Mucosa of descending colon (tissue), 3 donors: ENCODE measurements around the gene F3. TPM values are rescaled to one million over a fixed set of nuclear protein-coding genes. Genes with fewer than 3 reads are reported as not detected.

Experiments used
- ATAC-seq: fragments of 200-7000 bp; cut with Tn5 transposase; one replicate; pipeline ENCODE4 v1.9.1; 2020; ENCODE audit warnings: mild to moderate bottlenecking, moderate library complexity
- DNase-seq, 3 donors: peaks; one replicate each; pipeline ENCODE4 v3.0.0-alpha.2; 2020
- H3K36me3 ChIP-seq: fragments of 200-600 bp; one replicate; pipeline ENCODE4 v1.8.0; 2021; ENCODE audit warnings: low read depth, mild to moderate bottlenecking
- H3K4me1 ChIP-seq: fragments of 200-600 bp; one replicate; pipeline ENCODE4 v1.8.0; 2021; ENCODE audit warnings: low read depth, mild to moderate bottlenecking
- H3K4me3 ChIP-seq: fragments of 200-600 bp; one replicate; pipeline ENCODE4 v1.8.0; 2021; ENCODE audit warnings: mild to moderate bottlenecking
- H3K9me3 ChIP-seq: fragments of 200-600 bp; one replicate; pipeline ENCODE4 v1.8.0; 2021; ENCODE audit warnings: mild to moderate bottlenecking
- intact Hi-C, 2 donors: fragments of 100-400 bp; cut with DNase I in 1 of 2; cut with micrococcal nuclease in 1 of 2; formaldehyde crosslinking; loops; one replicate each; pipeline versions ENCODE4 v1.11.0 to v1.11.1; 2022; cut with DNase I, micrococcal nuclease
- total RNA-seq, 3 donors: library from RNA; stranded (reverse); fragmentation: NEBNext Ultra II Directional in 2 of 3; extraction: Animal tissue kit (Norgen Biotek cat#: 25700) in 2 of 3; gene quantifications; one replicate each; pipeline versions ENCODE4 v1.2.1 to v1.2.4, GENCODE V29; 2021 to 2023
- TF ChIP-seq, protein P1 (sequence below): fragments of 200-600 bp; IDR thresholded peaks from one replicate; pipeline ENCODE4 v1.8.0; 2022; ENCODE audit warnings: antibody characterized with exemption, mild to moderate bottlenecking
- donor health status: DM: no; HTN: no; CAD: no; lungs with moderate emphysema.
- donor health status: DM: no; HTN: no; CAD: no.
- donor health status: DM: no; HTN: yes; CAD: no.

Gene F3
- total RNA-seq, 3 donors from 2014 or later = 24.4 to 44.3 (median 33.2) TPM

DNA sequence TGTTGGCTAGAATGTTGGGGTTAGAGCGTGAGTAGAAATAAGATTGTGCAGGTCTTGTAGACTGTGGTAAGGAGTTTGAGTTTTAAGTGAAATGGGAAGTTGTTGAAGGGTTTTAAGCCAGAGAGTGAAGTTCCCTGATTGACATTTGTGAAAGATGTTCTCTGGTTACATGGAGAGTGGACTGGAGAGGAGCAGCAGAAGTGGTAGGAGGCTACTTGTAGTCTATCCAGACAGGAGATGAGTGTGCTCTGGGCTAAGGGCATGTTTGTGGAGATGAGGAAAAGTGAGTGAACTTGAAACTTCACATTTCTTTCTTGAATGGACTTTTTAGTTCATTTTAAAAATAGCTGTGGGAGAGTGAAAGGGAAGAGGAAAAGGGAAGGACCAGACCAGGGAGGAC is 37.0 kb downstream of the F3 start:
- ATAC-seq (no peak), DNase-seq (no peak)
- TF ChIP-seq, protein P1, sequence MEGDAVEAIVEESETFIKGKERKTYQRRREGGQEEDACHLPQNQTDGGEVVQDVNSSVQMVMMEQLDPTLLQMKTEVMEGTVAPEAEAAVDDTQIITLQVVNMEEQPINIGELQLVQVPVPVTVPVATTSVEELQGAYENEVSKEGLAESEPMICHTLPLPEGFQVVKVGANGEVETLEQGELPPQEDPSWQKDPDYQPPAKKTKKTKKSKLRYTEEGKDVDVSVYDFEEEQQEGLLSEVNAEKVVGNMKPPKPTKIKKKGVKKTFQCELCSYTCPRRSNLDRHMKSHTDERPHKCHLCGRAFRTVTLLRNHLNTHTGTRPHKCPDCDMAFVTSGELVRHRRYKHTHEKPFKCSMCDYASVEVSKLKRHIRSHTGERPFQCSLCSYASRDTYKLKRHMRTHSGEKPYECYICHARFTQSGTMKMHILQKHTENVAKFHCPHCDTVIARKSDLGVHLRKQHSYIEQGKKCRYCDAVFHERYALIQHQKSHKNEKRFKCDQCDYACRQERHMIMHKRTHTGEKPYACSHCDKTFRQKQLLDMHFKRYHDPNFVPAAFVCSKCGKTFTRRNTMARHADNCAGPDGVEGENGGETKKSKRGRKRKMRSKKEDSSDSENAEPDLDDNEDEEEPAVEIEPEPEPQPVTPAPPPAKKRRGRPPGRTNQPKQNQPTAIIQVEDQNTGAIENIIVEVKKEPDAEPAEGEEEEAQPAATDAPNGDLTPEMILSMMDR = no peak
- no peaks in the 10 kb centered on the region for H3K9me3 ChIP-seq
- no peak overlapping the region for H3K4me3 ChIP-seq
- H3K4me1 ChIP-seq = no peaks in the 10 kb centered on the region
- H3K36me3 ChIP-seq = no peaks in the 10 kb centered on the region
- intact Hi-C loops = no loop called here

DNA sequence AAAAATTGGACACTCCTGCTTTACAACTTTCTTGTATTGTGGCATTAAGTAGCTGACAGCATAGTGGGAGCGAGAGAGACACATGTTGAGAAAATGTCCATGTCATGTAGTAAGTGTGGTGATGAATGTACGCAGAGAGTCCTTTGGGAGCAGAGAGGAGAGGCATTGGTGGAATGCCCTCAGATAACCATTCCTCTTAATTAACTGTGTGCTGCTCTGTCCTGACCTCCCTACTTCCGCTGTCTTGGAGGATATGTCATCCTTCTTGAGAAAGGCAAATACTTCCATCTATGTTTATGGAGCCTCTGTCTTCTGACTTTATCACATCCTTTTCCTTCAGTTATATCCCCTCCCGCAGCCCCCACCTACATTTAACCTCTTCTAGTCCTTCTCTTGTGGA is 38.4 kb downstream of the F3 start:
- TF ChIP-seq, protein P1 = no peak
- intact Hi-C loops = no loop called here
- no peak for ATAC-seq
- Histone ChIP-seq H3K36me3 (no peaks in the 10 kb centered on the region), H3K4me3 (no peak overlapping the region), H3K4me1 (no peaks in the 10 kb centered on the region), H3K9me3 (no peaks in the 10 kb centered on the region)
- no peak for DNase-seq

DNA sequence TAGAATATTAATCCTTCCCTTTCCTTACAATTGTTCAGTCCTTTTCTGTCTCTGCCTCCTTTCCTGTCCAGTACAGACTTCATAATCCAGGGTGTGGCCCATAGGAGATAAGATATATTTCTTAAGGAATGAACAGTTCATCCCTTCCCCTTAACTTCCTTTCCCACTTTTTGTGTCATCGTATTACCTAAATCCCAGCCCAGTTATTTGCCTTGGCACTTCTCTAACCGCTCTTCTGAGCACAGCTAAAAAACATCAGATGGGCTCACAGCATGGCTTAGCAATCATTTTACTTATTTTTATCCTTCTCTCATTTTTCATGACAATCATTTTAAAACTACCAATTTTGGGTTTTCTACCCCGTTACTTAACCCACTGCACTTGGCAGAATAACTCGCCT is 39.6 kb downstream of the F3 start:
- TF ChIP-seq, protein P1 = no peak
- no peaks in the 10 kb centered on the region for H3K9me3 ChIP-seq
- H3K36me3 ChIP-seq = no peaks in the 10 kb centered on the region
- no peak overlapping the region for H3K4me3 ChIP-seq
- ATAC-seq (no peak), DNase-seq (no peak)
- intact Hi-C loops = no loop called here
- H3K4me1 ChIP-seq = no peaks in the 10 kb centered on the region

DNA sequence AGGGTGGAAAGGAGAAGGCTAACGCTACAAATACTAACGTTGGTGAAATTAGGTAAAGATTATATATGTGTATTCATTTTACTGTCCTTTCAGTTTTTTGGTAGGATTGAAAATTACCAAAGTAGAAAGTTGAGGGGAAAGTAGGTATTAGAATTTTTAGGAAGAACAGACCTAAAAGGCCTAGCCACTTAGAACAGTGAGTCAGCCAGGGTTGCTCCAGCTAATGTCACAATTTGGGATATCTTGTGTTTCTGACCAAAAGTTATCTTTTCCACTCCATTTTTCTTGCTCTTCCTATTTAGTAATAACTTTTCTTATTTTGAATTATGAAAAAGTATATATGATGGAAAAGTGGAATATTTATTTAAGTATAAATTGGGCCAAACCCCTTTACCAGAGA is 40.1 kb downstream of the F3 start:
- no peaks in the 10 kb centered on the region for H3K36me3 ChIP-seq
- ATAC-seq = no peak
- TF ChIP-seq, protein P1 = no peak

DNA sequence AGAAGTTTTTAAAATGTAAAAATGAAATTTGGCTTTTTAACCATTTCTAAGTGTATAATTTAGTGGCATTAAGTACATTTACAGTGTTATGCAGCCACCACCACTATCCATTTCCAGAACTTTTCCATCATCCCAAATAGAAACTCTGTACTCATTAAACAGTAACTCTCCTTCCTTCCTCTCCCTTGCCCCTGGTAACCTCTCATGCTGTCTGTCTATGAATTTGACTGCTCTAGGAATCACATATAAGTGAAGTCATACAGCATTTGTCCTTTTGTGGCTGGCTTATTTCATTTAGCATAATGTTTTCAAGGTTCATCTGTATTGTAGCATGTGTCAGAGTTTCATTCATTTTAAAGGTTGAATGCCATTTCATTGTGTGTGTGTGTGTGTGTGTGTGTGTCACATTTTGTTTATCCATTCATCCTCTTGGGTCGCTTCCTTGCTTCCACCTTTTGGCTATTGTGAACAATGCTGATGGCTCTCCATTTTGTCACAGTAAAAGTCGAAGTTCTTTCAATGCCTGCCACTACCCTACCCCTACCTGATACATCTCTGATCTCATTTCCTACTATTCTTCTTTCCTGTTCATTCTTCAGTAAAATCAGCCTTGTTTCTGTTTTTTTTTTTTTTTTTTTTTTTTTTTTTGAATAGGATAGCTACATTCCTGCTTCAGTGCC is 45.3 kb downstream of the F3 start:
- TF ChIP-seq, protein P1 = no peak
- Histone ChIP-seq H3K36me3 (no peaks in the 10 kb centered on the region), H3K4me1 (no peaks in the 10 kb centered on the region), H3K9me3 (no peaks in the 10 kb centered on the region), H3K4me3 (no peak overlapping the region)
- ATAC-seq (no peak), DNase-seq (no peak)
- intact Hi-C loops = no loop called here

More for the DNA sequence above, 40.1 kb downstream of the F3 start:
- Histone ChIP-seq H3K4me1 (no peaks in the 10 kb centered on the region), H3K9me3 (no peaks in the 10 kb centered on the region), H3K4me3 (no peak overlapping the region)
- no peak for DNase-seq
- intact Hi-C loops = no loop called here

DNA sequence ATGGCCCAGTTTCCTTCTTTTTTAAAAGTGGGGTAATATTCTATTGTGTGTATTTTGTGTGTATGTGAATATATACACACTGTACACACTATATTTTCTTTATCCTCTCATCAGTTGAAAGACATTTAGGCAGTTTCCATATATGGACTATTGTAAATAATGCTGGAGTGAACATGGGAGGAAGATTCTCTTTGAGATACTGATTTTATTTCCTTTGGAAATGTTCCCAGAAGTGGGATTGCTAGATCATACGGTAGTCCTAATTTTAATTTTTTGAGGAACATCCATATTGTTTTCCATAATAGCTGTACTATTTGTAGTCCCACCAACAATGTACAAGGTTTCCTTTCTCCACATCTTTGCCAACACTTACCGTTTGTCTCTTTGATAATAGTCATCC is 51.0 kb downstream of the F3 start:
- no peak for ATAC-seq
- intact Hi-C loops = no loop called here
- H3K36me3 ChIP-seq = no peaks in the 10 kb centered on the region

More for the DNA sequence above, 51.0 kb downstream of the F3 start:
- TF ChIP-seq, protein P1 = no peak
- no peaks in the 10 kb centered on the region for H3K9me3 ChIP-seq
- H3K4me3 ChIP-seq = no peak overlapping the region
- H3K4me1 ChIP-seq = no peaks in the 10 kb centered on the region
- no peak for DNase-seq
